HepG2 (cell line): ENCODE results near the gene TTC4. TPM values are rescaled to one million over a fixed set of nuclear protein-coding genes. Genes with fewer than 3 reads are reported as not detected.

Experiments used
- ATAC-seq: fragments of 200-7000 bp; cut with Tn5 transposase; 3 replicates; pipeline ENCODE4 v1.9.1; 2020; ENCODE audit warnings: mild to moderate bottlenecking, moderate library complexity
- BruUV-seq: library from RNA; stranded (reverse); fragments of 400-500 nt; replicated peaks from 2 replicates; lab custom pipeline; 2021; lab: Mats Ljungman, UMichigan
- CTCF ChIA-PET: fragments of 300-600 bp; formaldehyde crosslinking; extraction: SDS; loops from one replicate; lab custom pipeline; 2021; ENCODE audit warnings: low total read pairs, inconsistent platforms, low intra/inter-chr PET ratio; lab: Yijun Ruan, JAX
- POLR2A ChIA-PET: fragments of 350-600 bp; sonication (Branson Sonifier 250); formaldehyde crosslinking; loops from one replicate; lab custom pipeline; 2020; ENCODE audit warnings: antibody characterized with exemption, inconsistent platforms; lab: Yijun Ruan, JAX
- DNase-seq: peaks from one replicate; pipeline ENCODE4 v3.0.0-alpha.2; 2015; ENCODE audit warnings: low spot score
- FAIRE-seq: peaks from 3 replicates; lab custom pipeline; 2011; peaks lifted over from hg19 to GRCh38; lab: Jason Lieb, UNC
- H2AFZ ChIP-seq: one replicate; pipeline ENCODE4 v1.6.1; 2011; ENCODE audit warnings: low read length, inconsistent platforms
- H3K27ac ChIP-seq: fragments of 300-600 bp; 3 replicates; pipeline ENCODE4 v1.8.0; 2011; ENCODE audit warnings: mixed run types, mild to moderate bottlenecking, mixed read lengths, low read length, inconsistent platforms; ENCODE audit not compliant: insufficient read depth; ENCODE audit errors: extremely low read length
- H3K27me3 ChIP-seq, 2 experiments: fragments of 200-600 bp in 1 of 2; 2 replicates in 1 of 2; 3 replicates in 1 of 2; pipeline versions ENCODE4 v1.6.0 to v1.8.0; 2011; ENCODE audit warnings: low read length in 2 of 2, mild to moderate bottlenecking in 2 of 2, moderate library complexity in 2 of 2, inconsistent platforms in 1 of 2; ENCODE audit not compliant: insufficient read depth in 2 of 2, control insufficient read depth in 1 of 2
- H3K36me3 ChIP-seq, 2 experiments: fragments of 200-600 bp in 1 of 2; replicated peaks in 1 of 2; 2 replicates in 1 of 2; 3 replicates in 1 of 2; pipeline versions ENCODE4 v1.5.1 to v1.8.0; 2011; ENCODE audit warnings: low read length in 2 of 2, inconsistent platforms in 1 of 2; ENCODE audit not compliant: insufficient read depth in 2 of 2, control insufficient read depth in 1 of 2
- H3K4me1 ChIP-seq: 2 replicates; pipeline ENCODE4 v1.5.1; 2012; ENCODE audit warnings: low read length, inconsistent platforms; ENCODE audit not compliant: insufficient read depth
- H3K4me2 ChIP-seq: 2 replicates; pipeline ENCODE4 v1.6.0; 2011; ENCODE audit warnings: low read depth, low read length, inconsistent platforms
- H3K4me3 ChIP-seq, 3 experiments: fragments of 200-600 bp in 1 of 3; sonication (generic), shearing (Covaris generic) in 1 of 3; replicated peaks in 1 of 3; 2 replicates each; pipeline ENCODE4 v1.5.1; 2011 to 2016; ENCODE audit warnings: low read length in 3 of 3, inconsistent platforms in 2 of 3, low read depth in 2 of 3, mild to moderate bottlenecking in 2 of 3, control low read depth in 1 of 3, mixed read lengths in 1 of 3; ENCODE audit not compliant: insufficient read depth in 1 of 3
- H3K79me2 ChIP-seq: one replicate; pipeline ENCODE4 v1.6.1; 2011; ENCODE audit warnings: low read length, inconsistent platforms; ENCODE audit not compliant: insufficient read depth
- H3K9ac ChIP-seq: 2 replicates; pipeline ENCODE4 v1.6.0; 2011; ENCODE audit warnings: mild to moderate bottlenecking, low read depth, low read length, inconsistent platforms; ENCODE audit not compliant: insufficient read depth
- H3K9me3 ChIP-seq: 2 replicates; pipeline ENCODE4 v1.5.1; 2012; ENCODE audit warnings: mild to moderate bottlenecking, low read length
- H4K20me1 ChIP-seq: 2 replicates; pipeline ENCODE4 v1.6.0; 2011; ENCODE audit warnings: inconsistent platforms, mild to moderate bottlenecking, low read length, moderate library complexity; ENCODE audit not compliant: insufficient read depth
- ATM ChIP-seq: fragments of 450-650 bp; IDR thresholded peaks from 2 replicates; pipeline ENCODE4 v1.7.1; 2017; ENCODE audit warnings: mild to moderate bottlenecking, borderline replicate concordance
- JARID2 ChIP-seq: sonication (generic); formaldehyde crosslinking; IDR thresholded peaks from 2 replicates; pipeline ENCODE4 v1.8.1; 2023; ENCODE audit warnings: missing genetic modification reagents, inconsistent platforms; ENCODE audit not compliant: insufficient replicate concordance
- KDM5A ChIP-seq: fragments of 200-600 bp; sonication (generic); IDR thresholded peaks from 2 replicates; pipeline ENCODE4 v1.7.0; 2018; ENCODE audit warnings: antibody characterized with exemption, mild to moderate bottlenecking, low read length, borderline replicate concordance
- KLF11 ChIP-seq: IDR thresholded peaks from 2 replicates; pipeline ENCODE4 v1.6.1; 2016; ENCODE audit warnings: missing compliant biosample characterization
- NFE2 ChIP-seq: sonication (generic); formaldehyde crosslinking; IDR thresholded peaks from 2 replicates; pipeline ENCODE4 v1.4.0; 2020; ENCODE audit warnings: missing genetic modification reagents
- RFX1 ChIP-seq: fragments of 450-650 bp; IDR thresholded peaks from 2 replicates; pipeline ENCODE4 v1.6.1; 2017
- RFX3 ChIP-seq: IDR thresholded peaks from 2 replicates; pipeline ENCODE4 v1.6.1; 2016; ENCODE audit warnings: missing biosample characterization, missing genetic modification reagents
- SKI ChIP-seq: fragments of 450-650 bp; IDR thresholded peaks from one replicate; pipeline ENCODE4 v1.6.1; 2018; ENCODE audit warnings: mild to moderate bottlenecking; ENCODE audit not compliant: partially characterized antibody
- TEF ChIP-seq: sonication (generic); formaldehyde crosslinking; IDR thresholded peaks from 2 replicates; pipeline ENCODE4 v1.5.0; 2020; ENCODE audit warnings: missing genetic modification reagents
- ZFP36 ChIP-seq: fragments of 150-350 bp; IDR thresholded peaks from 2 replicates; pipeline ENCODE4 v1.6.1; 2018; ENCODE audit warnings: borderline replicate concordance, low read length, low read depth; ENCODE audit not compliant: partially characterized antibody
- ZFP36L2 ChIP-seq: sonication (generic); formaldehyde crosslinking; IDR thresholded peaks from 2 replicates; pipeline ENCODE4 v1.4.0; 2020; ENCODE audit warnings: missing genetic modification reagents
- ZNF552 ChIP-seq: sonication (generic); formaldehyde crosslinking; IDR thresholded peaks from 2 replicates; pipeline ENCODE4 v1.9.0; 2022; ENCODE audit warnings: missing genetic modification reagents, mild to moderate bottlenecking, borderline replicate concordance
- ZNF558 ChIP-seq: sonication (generic); formaldehyde crosslinking; IDR thresholded peaks from 2 replicates; pipeline ENCODE4 v1.9.0; 2022; ENCODE audit warnings: mild to moderate bottlenecking, missing genetic modification reagents, borderline replicate concordance
- ZNF687 ChIP-seq: sonication (generic); formaldehyde crosslinking; IDR thresholded peaks from 2 replicates; pipeline ENCODE4 v1.5.1; 2020; ENCODE audit warnings: mild to moderate bottlenecking, missing genetic modification reagents, moderate library complexity
- ZNF878 ChIP-seq: sonication (generic); formaldehyde crosslinking; IDR thresholded peaks from 2 replicates; pipeline ENCODE4 v1.8.1; 2023; ENCODE audit warnings: mild to moderate bottlenecking, missing genetic modification reagents, moderate library complexity
- WGBS: methylation state at CpG from one replicate; pipeline ENCODE4 v1.1.6; 2017; ENCODE audit warnings: low lambda C conversion rate; 5-methylcytosine and 5-hydroxymethylcytosine counted together
- in situ Hi-C: cut with HindIII; loops from 2 replicates; pipeline ENCODE4 v1.10.0; 2017; ENCODE audit warnings: low pct_unique_long_range_greater_than_20kb; ENCODE audit not compliant: extremely low pct_ligation_motif_present
- intact Hi-C: fragments of 100-400 bp; cut with micrococcal nuclease; formaldehyde crosslinking; loops from one replicate; pipeline ENCODE4 v1.10.0; 2022; ENCODE audit not compliant: unreplicated experiment
- polyA plus RNA-seq, 8 experiments: library from polyadenylated mRNA; depleted of rRNA in 3 of 8; stranded (reverse) in 7 of 8; unstranded in 1 of 8; fragments of >200 nt; fragmentation: Illumina TruSeq in 4 of 8; extraction: Trizol in 4 of 8; gene quantifications; 2 replicates each; pipeline versions ENCODE4 v1.2.1 to v1.2.3, GENCODE V29; 2011 to 2016; ENCODE audit warnings: low read depth in 4 of 8, missing spikeins in 1 of 8, mixed read lengths in 1 of 8; ENCODE audit not compliant: insufficient read depth in 1 of 8
- total RNA-seq, 5 experiments: library from RNA; depleted of rRNA; stranded (reverse); fragments of >200 nt; fragmentation: Illumina TruSeq; extraction: Trizol; gene quantifications; 2 replicates each; pipeline ENCODE4 v1.2.3, GENCODE V29; 2016; ENCODE audit warnings: low read depth in 1 of 5

Gene TTC4
- total and polyA plus RNA-seq, 2 of the 13 experiments (the other 11 are each of a cell fraction or from before 2014, with no cell fraction given) = 13.1 to 24.7 TPM

- peaks cover 0 to 16% of the 10 kb centered on the region in 2 experiments; a peak in 1 of 5 replicates for H3K27me3 ChIP-seq
- CTCF ChIA-PET = no interaction called here
- ATAC-seq (no peak), DNase-seq (no peak), FAIRE-seq (no peak)
- no peak overlapping the region for H3K27ac ChIP-seq
- TF ChIP-seq ZNF878 (CRISPR knock-in tag) (no peak), JARID2 (CRISPR knock-in tag) (no peak), RFX3 (CRISPR knock-in tag) (0 out of 2 replicates have a peak, but pooled peaks have one; percentile 18), ZFP36L2 (CRISPR knock-in tag) (no peak), RFX1 (peak; percentile 68), SKI (no peak), ZNF558 (CRISPR knock-in tag) (no peak), ZNF552 (CRISPR knock-in tag) (no peak)
- H4K20me1 ChIP-seq = no peaks in the 10 kb centered on the region
- POLR2A ChIA-PET = no interaction called here
- no peak overlapping the region for H3K4me3 ChIP-seq
- no TSS peak for BruUV-seq
- in situ Hi-C loops = no loop called here
- intact Hi-C loops = no loop called here
- H3K9me3 ChIP-seq = no peaks in the 10 kb centered on the region
- no peak overlapping the region for H2AFZ ChIP-seq
- no peak overlapping the region for H3K9ac ChIP-seq
- H3K36me3 ChIP-seq = no peaks in the 10 kb centered on the region
- H3K79me2 ChIP-seq = no peaks in the 10 kb centered on the region
- peaks cover 16% of the 10 kb centered on the region for H3K4me1 ChIP-seq
- no peak overlapping the region for H3K4me2 ChIP-seq
Measured at GRCh38 chr1:54681358-54681757, 34.3 kb upstream of the TTC4 start.

- 36% methylated on average over 6 of the region's 6 CpGs for WGBS
- in situ Hi-C loops = no loop called here
Measured at GRCh38 chr1:54683453-54683852, 32.2 kb upstream of the TTC4 start.

More at GRCh38 chr1:54683453-54683852, 32.2 kb upstream of the TTC4 start:
- POLR2A ChIA-PET = no interaction called here
- intact Hi-C loops = no loop called here
- peaks cover 0 to 10% of the 10 kb centered on the region in 2 experiments; a peak in 1 of 5 replicates for H3K27me3 ChIP-seq
- no peak for DNase-seq
- no peak overlapping the region for H3K27ac ChIP-seq
- H3K4me3 ChIP-seq = no peak overlapping the region
- H2AFZ ChIP-seq = no peak overlapping the region
- no peaks in the 10 kb centered on the region for H4K20me1 ChIP-seq
- H3K9ac ChIP-seq = no peak overlapping the region
- no peaks in the 10 kb centered on the region for H3K36me3 ChIP-seq
- FAIRE-seq = no peak
- H3K4me2 ChIP-seq = no peak overlapping the region
- no peaks in the 10 kb centered on the region for H3K9me3 ChIP-seq
- CTCF ChIA-PET = no interaction called here
- BruUV-seq = no TSS peak
- H3K79me2 ChIP-seq = no peaks in the 10 kb centered on the region
- no peak for ATAC-seq
- TF ChIP-seq ZFP36 = no peak
- TF ChIP-seq ZNF687 (CRISPR knock-in tag) = no peak
- no peak for TF ChIP-seq NFE2
- TF ChIP-seq KLF11 (CRISPR knock-in tag) = no peak
- TF ChIP-seq ATM = no peak
- TF ChIP-seq TEF (CRISPR knock-in tag) = no peak
- no peak for TF ChIP-seq KDM5A
- peaks cover 13% of the 10 kb centered on the region for H3K4me1 ChIP-seq
